Fibroblast of lung (primary cell): ENCODE measurements around the gene DNAJC3.

ENCODE experiments used
- EZH2 ChIP-seq: IDR thresholded peaks from 2 replicates; pipeline ENCODE4 v1.5.1; 2012; ENCODE audit warnings: low read length, control low read depth, mild to moderate bottlenecking; ENCODE audit errors: missing control alignments
- TF ChIP-seq, protein P1 (sequence below), 2 donors: IDR thresholded peaks in 1 of 2; conservative IDR thresholded peaks in 1 of 2; 1 replicate in 1 of 2; 2 replicates in 1 of 2; pipeline ENCODE4 v1.5.1; 2011 to 2012; ENCODE audit warnings: low read length in 2 of 2, control low read depth in 1 of 2, inconsistent platforms in 1 of 2, low read depth in 1 of 2, mild to moderate bottlenecking in 1 of 2

DNA sequence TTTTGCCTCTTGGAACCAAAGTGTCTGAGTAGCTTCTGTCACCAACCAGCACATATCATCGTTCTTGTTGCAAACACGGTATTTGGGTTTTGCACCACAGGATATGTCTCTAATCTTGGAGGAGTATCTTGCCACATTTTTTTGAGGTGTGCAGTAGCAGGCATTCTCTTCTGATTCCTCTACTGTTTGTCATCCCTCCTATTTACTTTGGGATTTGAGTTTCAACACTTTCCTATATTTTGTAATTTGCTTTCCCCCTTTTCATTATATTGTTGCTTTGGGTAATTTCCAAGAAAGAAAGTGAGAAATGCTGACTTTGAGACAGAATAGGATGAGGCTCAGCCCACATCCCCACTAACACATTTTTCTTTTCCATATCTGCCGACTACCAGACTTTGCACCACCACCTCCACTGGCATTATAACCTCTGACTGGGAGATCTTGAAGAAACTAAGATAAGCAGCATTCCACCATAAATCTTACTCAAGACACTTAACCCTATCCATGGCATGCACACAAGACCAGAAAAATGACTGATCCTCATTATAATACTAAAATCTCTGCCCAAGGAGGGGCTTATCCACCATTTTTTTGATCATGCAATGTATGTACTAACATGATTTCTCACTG lies 20.4 kb upstream of the DNAJC3 start:
- no peak for TF ChIP-seq EZH2
- TF ChIP-seq, protein P1, sequence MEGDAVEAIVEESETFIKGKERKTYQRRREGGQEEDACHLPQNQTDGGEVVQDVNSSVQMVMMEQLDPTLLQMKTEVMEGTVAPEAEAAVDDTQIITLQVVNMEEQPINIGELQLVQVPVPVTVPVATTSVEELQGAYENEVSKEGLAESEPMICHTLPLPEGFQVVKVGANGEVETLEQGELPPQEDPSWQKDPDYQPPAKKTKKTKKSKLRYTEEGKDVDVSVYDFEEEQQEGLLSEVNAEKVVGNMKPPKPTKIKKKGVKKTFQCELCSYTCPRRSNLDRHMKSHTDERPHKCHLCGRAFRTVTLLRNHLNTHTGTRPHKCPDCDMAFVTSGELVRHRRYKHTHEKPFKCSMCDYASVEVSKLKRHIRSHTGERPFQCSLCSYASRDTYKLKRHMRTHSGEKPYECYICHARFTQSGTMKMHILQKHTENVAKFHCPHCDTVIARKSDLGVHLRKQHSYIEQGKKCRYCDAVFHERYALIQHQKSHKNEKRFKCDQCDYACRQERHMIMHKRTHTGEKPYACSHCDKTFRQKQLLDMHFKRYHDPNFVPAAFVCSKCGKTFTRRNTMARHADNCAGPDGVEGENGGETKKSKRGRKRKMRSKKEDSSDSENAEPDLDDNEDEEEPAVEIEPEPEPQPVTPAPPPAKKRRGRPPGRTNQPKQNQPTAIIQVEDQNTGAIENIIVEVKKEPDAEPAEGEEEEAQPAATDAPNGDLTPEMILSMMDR (conservative IDR thresholded peaks at IDR 0.05 in 1 of 2, IDR thresholded peaks at IDR 0.05 in 1 of 2; ENCODE audit: low read depth in 1 of 2, low read length in 2 of 2): no peak
